GM18526 (cell line): Measurements from ENCODE around the gene NSG1.

Source experiments
- POLR2A ChIP-seq: IDR thresholded peaks from 3 replicates; pipeline ENCODE4 v1.6.1; 2011; ENCODE audit not compliant: insufficient read length; ENCODE audit errors: extremely low read depth

The NSG1 gene, protein sequence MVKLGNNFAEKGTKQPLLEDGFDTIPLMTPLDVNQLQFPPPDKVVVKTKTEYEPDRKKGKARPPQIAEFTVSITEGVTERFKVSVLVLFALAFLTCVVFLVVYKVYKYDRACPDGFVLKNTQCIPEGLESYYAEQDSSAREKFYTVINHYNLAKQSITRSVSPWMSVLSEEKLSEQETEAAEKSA

DNA sequence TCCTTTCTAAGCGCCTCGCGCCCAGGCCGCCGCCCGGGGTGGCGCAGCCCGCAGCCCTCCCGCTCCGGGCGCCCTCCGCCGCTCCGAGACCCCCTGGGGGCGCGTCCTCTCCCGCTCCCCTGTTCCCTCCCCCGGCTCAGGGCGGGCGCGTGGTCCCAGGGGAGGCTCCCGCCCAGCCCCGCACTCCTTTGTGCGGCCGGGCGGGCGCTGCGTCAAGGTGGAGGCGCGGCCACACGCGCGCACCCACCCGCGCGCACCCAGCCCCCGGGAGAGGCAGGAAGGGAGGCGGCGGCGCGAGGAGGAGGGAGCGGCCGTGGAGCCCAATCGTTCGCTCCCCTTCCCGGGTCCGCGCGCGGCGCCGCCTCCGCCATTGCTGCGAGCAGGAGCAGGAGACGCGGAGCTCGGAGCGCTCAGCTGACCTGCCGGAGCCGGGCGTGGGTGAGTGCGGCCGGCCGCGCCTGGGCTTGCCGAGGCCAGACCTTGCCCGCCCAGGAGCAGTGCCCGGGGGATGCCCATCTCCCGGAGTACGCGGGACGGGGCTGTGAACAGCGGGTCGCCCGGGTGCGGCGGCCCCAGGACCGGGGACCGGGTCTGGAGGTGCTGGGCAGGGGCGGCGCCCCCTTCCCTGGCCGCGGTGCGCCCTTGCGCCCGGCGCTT lies at the start of gene NSG1:
NSG1 (plus strand) TSS at position 367 of the 657 bp plus-strand sequence. CDS start 528 bp downstream, outside the sequence.
- no peak for TF ChIP-seq POLR2A

DNA sequence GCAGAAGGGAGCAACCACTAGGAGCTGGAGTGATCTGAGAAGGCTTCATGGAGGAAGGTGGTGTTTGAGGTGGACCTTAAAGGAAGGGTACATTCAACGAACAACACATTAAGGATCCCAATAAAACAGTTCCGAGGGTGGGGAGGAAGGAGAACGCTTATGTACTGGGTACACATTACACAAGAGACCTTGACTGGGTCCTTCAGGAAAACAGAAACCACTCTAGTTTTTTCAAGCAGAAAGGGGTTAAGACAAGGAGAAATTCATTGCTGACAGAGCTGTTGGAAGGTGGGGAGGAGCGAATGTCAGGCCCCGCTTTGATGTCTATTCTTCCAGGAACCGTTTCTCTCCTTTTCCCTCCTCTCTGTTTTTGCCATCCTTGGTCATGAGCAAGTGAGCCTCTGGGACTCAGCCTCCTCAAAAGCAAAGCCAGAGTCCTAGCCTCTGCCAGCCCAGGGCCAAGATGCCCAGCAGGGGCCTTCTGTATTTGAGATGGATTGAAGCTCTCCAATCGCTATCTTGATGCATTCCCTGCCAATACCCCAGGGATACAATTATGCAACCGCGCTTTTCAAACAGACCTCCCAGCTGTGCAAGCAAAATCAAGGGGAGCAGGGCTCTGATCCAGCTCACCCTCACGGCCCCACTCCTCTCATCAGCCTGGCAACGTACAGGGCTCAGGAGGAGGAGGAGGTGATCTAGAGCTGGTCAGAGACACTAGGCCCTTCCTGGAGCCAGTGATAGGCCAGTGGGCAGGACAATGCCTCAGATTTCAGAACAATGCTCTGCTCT lies 48.5 kb upstream of the NSG1 start:
- no peak for TF ChIP-seq POLR2A

DNA sequence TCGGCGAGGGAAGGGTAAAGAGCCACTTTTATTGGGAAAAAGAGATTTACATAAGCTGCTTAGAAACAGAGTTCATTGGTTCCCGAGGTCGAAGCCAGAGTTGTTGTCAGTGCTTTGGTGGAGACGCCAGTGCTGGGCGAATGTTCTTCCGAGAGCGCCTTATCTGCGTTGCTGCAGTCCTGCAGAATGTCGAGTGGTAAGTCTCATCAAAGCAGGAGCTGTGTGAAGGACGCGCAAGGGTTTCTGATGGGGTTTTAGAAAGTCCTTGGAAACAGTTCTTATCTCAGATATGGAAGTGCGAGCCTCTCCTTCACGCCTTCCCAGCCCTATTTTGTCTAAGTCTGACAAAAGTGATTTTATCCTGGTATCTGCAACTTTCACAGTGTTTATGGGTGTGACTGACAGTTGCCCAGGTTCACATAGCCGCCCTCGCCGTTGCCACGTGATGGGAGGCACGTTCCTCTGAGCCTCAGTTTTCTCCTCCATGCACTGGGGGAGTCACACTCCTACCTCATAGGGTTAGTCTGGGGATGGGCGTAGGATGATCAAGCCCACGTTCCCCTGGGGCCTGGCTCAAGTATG lies 47.3 kb upstream of the NSG1 start:
- TF ChIP-seq POLR2A, result no peak

DNA sequence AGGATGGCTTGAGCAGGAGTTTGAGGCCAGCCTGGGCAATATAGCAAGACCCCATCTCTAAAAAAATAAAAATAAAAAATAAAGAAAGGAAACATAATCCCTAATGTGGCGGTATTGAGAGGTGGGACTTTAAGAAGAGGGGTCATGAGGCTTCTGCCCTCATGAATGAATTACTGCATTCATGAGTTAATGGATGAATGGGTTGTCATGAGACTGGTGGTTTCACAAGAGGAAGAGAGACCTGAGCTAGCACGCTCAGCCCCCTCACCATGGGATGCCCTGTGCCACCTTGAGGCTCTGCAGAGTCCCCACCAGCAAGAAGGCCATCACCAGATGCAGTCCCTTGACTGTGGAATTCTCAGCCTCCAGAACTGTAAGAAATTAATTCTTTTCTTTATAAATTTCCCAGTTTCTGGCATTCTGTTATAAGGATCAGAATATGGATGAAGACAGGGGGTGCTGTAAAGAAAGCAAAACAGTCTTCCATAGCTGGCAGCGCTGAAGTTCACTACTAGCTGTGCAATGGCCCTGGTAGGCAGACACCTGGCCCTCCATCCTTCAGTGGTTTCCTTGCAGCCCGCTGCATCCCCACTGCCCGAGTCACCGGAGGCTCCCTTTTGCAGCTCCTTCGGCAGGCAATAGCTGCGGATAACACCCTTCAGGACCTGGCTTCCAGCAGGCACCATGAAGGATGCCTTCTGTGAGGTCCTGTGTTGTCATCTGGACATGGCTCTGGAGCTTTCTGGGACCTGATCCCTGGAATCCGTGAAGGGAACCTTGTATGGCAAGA lies 44.8 kb upstream of the NSG1 start:
- TF ChIP-seq POLR2A, result no peak

DNA sequence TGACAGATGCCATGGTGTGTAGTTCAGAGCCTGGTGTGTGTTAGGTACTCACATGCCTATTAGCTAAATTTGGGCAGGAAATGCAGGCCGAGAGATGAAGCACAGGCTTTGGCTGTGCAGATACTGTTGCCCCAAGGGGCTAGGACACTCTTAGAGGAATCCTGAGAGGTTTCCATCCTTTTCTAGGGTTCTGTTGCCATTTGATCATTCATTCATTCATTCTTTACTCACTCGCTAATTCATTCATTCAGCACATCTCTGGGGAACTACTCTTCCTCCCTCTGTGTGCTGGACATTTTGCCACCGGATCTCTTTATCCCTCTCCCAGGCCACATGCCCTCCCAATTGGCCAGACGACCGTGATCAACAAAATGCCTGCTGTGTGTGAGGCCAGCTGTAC lies 43.9 kb upstream of the NSG1 start:
- TF ChIP-seq POLR2A, result no peak

DNA sequence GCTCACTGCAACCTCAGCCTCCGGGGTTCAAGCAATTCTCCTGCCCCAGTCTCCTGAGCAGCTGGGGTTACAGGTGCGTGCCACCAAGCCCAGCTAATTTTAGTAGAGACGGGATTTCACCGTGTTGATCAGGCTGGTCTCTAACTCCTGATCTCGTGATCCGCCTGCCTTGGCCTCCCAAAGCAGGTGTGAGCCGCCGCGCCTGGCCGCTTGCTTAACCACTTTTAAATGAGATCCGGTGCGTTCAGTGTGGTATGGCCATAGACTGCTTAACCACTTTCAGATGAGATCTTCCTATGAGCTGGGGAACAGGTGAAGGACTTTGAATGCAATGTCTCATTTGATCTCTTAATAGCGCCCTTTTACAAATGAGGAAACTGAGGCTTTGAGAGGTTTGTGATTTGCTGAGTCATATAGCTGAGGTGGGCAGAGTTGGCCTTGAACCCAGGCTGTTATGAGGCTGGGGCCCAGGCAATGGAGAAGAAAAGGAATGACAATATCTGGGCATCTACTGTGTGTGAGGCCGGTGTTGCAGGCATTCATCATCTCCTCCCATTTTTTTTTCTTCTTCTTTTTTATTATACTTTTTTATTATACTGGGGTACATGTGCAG lies 41.9 kb upstream of the NSG1 start:
- no peak for TF ChIP-seq POLR2A

DNA sequence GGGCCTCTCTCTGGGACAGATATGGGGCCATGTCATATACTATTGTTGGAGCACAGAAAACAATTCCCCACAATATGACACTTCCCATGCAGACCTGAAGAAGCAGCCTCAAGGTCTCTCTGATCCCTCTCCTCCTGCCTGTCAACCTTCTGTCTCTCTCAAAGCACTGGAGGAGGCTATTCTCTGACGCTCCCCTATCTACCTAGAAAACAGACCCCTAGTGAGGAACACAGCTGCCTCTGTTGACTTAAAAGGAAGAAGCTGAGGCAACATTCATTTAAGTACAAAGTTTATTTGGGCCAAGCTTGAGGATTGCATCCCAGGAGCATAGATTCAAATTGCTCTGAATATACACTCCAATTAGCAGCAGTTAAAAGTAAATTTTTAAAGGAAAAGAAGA lies 39.3 kb upstream of the NSG1 start:
- no peak for TF ChIP-seq POLR2A

DNA sequence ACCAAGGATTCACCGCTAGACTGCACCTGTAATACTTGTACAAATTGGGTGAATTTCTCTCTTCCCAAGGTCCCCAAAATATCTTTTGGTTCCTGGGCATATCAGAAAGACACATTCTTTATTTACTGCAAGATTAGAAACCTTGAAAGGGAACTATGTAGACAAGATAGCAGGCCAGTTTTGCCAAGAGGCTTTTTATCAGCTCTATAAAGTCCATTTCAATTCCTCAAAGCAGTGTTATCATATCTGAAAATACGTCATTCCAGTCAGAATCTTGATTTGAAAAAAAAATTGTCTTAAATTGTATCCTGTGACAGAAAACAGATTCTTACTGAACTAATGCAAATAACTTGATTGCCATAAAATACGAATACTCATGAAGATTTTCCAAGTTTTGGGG lies 37.0 kb upstream of the NSG1 start:
- no peak for TF ChIP-seq POLR2A

DNA sequence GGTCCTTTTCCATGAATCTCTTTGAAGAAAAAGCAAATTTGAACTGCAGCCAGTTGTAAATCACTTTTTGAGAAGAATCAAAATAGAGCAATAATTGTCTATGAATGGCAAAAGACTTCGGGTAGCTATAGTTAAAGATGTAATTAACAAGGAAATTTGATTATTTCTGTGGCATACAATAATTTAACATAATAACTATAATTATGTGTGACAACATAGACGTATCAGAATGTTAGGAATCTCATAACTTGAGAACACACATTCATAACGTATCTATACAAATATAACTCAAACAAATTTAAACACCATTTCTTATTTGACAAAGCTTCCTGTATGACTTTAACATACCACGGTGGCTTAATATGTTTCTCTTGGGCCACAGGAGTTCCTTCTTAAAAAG lies 36.0 kb upstream of the NSG1 start:
- no peak for TF ChIP-seq POLR2A

DNA sequence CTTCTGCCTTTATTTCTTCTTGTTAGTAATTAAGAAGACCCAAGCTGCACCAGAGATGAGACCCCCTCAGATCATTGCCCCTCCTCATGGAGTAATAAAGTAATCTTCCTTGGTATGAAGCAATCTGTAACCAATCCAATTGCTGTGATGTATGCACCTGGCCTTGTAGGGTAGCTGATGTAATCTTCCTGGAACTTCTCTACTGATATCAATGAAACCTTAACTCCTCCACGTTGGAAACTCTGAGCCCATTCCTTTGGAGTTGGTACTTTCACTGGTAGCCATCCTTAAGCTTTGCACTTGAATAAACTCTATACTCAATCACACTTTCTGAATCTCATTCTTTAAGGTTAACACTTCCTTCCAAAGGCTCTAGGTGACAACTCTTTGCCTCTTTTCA lies 31.6 kb upstream of the NSG1 start:
- TF ChIP-seq POLR2A, result no peak

DNA sequence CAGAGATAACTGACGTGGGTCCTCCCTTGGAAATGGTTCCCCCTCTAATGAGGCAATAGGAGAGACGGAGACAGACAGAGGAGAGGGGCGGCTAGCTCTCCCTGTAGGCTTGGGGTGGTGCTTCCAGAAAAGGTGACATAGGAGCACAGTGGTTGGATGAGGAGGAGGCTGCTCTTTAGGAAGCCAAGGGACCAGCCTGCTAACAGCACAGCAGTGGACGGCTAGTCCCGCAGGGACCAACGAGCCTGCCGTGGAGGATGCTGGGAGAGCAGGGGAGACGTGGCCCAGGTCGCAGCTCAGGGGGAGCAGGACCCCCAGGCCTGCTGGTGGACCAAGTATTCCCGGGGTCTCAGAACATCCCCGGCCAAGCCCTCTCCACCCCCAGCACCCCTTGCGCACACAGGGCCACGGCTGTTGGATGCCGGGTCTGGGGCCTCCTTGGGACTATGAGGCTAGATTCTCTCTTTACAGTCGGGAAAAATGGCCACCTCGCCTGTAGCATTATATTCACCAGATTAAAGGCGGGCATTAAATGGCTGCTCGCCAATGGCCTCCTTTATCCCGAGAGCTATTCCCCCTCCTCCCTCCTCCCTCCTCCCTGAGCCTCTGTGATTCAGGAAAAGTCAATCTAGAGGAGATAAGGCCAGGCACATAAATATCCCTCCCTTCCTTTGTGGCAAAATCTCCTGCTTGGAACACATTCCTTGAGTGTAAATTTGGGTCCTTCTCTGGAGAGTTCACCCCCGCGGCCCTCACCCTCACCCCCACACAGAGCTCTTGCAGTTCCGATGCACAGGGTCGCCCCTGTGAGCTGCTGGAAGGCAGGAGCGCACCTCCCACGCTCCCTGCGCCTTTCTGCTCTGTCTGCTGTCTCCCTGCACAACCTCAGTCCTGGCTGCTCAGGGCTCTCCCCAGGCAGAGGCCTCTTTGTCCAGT lies 30.5 kb upstream of the NSG1 start:
- TF ChIP-seq POLR2A, result no peak

DNA sequence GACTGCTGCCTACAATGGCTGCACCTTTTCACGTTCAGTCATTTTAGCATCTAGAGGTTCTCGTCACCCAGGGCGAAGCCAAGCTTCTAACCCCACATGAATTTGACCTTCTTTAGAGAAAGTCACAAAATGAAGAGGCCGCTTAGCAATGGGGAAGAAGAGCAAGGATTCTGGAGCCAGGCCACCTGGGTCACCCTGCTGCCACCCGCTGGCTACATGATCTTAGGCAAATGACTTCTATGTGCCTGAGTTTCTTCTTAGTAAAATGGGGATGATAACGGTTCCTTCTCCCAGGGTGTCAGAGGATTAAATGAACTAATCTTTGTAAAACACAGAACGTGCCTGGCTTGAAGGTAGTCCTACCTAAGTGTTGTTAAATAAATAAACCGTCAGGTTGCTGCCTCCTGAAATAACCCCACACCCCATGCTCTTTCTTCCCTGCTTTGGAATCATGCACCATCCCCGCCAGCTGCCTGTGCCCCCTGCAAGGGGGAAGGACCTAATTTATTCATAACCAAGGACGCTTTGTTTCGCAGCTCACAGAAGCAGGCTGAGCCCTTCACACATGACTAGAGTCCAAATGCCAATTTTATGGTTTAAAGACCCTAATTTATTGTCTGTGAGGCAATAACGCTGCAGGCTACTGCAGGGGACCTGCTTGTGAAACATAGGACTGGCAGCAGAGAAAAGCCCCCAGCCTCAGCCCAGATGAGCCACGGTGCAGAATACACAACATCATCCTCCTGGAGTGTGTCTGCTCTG lies 28.6 kb upstream of the NSG1 start:
- TF ChIP-seq POLR2A, result no peak

DNA sequence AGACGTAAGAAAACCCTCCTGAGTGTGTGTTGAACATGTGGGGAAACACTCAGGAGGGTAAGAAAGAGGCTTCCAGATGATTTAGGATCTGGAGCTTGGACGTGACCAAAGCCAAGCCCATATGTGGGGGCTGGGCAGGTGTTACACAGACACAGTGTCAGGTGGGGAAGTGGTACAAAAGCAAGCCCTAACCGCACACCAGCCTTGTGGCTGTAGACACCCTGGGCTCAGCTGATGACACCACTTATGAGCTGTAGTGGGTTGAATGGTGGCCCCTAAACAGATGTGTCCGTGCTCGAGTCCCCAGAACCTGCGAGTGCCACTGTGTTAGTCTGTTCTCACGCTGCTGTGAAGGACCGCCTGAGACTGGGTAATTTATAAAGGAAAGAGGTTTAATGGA lies 25.0 kb upstream of the NSG1 start:
- no peak for TF ChIP-seq POLR2A
